ENCODE measurements around the gene GFPT2. TPM values are rescaled to one million over a fixed set of nuclear protein-coding genes. Genes with fewer than 3 reads are reported as not detected.

GFPT2 gene
- total and polyA plus RNA-seq, 9 of the 15 experiments (the other 6 are each of a cell fraction or from before 2014, with no cell fraction given), result 0.07 to 0.14 (median 0.08) TPM; not detected in 6

DNA sequence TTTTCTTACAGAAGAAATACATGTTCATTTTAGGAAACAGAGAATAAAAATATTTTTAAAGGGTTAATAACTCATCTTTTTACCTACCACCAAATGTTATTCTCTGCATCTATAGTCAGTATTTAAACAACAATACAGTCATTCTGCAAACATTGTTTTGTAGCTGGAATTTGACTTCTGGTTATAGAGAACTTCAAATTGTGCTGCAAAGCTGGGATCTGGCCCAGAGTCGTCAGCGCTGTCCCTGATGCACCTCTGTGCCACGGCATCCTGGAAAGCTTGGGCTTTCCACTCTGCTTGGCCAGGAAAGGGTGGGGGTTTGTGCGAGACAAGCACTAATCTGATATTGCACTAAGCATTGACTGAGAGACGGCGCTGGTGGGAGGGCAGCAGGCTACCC lies 5.0 kb upstream of the GFPT2 start:
- H3K27ac ChIP-seq (ENCODE audit: extremely low read depth, low read depth, low read length), result no peak overlapping the region
- no TSS peak for BruUV-seq (replicated peaks)
- H3K9ac ChIP-seq (ENCODE audit: insufficient read depth in 1 of 2, low read depth in 2 of 2, low read length in 2 of 2), result no peak overlapping the region
- no peak overlapping the region for H3K4me3 ChIP-seq
- WGBS (ENCODE audit: insufficient coverage, low coverage, missing lambda C conversion rate), result 2% methylated on average over 6 of the region's 6 CpGs
- H3K27me3 ChIP-seq (ENCODE audit: control insufficient read depth in 2 of 2, insufficient read depth in 2 of 2, low read length in 2 of 2), result peaks cover 15 to 74% of the 10 kb centered on the region in 2 experiments
- H3K9me3 ChIP-seq (replicated peaks; ENCODE audit: control insufficient read depth, insufficient read depth, low read depth, low read length), result no peaks in the 10 kb centered on the region; the same call in 1 of the 2 replicates
- DNase-seq (ENCODE audit: extremely low read depth in 1 of 4, low spot score in 3 of 4) (no peak), ATAC-seq (no peak), FAIRE-seq (no peak)
- peaks cover 4% of the 10 kb centered on the region for H4K20me1 ChIP-seq (replicated peaks; ENCODE audit: control insufficient read depth, insufficient read depth, low read length)
- no peaks in the 10 kb centered on the region for H3K36me3 ChIP-seq (ENCODE audit: control insufficient read depth, insufficient read depth, low read length)
- H3K4me2 ChIP-seq (ENCODE audit: insufficient read depth, low read length), result no peak overlapping the region
- peaks cover 0 to 9% of the 10 kb centered on the region in 2 experiments; a peak in 2 of 5 replicates for H3K4me1 ChIP-seq (replicated peaks in 1 of 2; ENCODE audit: control insufficient read depth in 2 of 2, insufficient read depth in 2 of 2, low read length in 2 of 2)
- H3K9me1 ChIP-seq (ENCODE audit: control insufficient read depth, insufficient read depth, low read length), result no peaks in the 10 kb centered on the region
- CTCF ChIA-PET (ENCODE audit: low intra/inter-chr PET ratio), result no interaction called here
- no peaks in the 10 kb centered on the region for H3K79me2 ChIP-seq (ENCODE audit: control insufficient read depth, insufficient read depth, low read length)
- in situ Hi-C loops (cut with MboI) (no loop called here), intact Hi-C loops (cut with micrococcal nuclease) (no loop called here)
- no peak overlapping the region for H2AFZ ChIP-seq (ENCODE audit: low read depth, low read length)
- POLR2A ChIA-PET, result interaction anchor here (0.5 kb wide), 1 partner anchor 693 kb away, joined by 3 read pairs; no protein-coding TSS in a partner anchor
- no peak for TF ChIP-seq NFYB (IDR thresholded peaks at IDR 0.05; ENCODE audit: extremely low read depth, insufficient read length)
- no peak for TF ChIP-seq ZNF79 (CRISPR knock-in tag; IDR thresholded peaks at IDR 0.05; ENCODE audit: low read depth)
- no peak for TF ChIP-seq XRCC4 (IDR thresholded peaks at IDR 0.05; ENCODE audit: extremely low read depth, insufficient read depth, insufficient read length)
- no peak for TF ChIP-seq NCOA1 (IDR thresholded peaks at IDR 0.05; ENCODE audit: low read depth)
- no peak for TF ChIP-seq KDM2B (CRISPR knock-in tag; IDR thresholded peaks at IDR 0.05)
- TF ChIP-seq KAT2B (IDR thresholded peaks at IDR 0.05; ENCODE audit: low read depth, low read length), result no peak
- TF ChIP-seq CCAR2 (IDR thresholded peaks at IDR 0.05; ENCODE audit: low read depth, low read length), result no peak
- no peak for TF ChIP-seq KAT8 (IDR thresholded peaks at IDR 0.05; ENCODE audit: low read depth)
- no peak for TF ChIP-seq RBM22 (IDR thresholded peaks at IDR 0.05; ENCODE audit: low read depth, low read length, poor library complexity, severe bottlenecking)
- TF ChIP-seq, protein P1, sequence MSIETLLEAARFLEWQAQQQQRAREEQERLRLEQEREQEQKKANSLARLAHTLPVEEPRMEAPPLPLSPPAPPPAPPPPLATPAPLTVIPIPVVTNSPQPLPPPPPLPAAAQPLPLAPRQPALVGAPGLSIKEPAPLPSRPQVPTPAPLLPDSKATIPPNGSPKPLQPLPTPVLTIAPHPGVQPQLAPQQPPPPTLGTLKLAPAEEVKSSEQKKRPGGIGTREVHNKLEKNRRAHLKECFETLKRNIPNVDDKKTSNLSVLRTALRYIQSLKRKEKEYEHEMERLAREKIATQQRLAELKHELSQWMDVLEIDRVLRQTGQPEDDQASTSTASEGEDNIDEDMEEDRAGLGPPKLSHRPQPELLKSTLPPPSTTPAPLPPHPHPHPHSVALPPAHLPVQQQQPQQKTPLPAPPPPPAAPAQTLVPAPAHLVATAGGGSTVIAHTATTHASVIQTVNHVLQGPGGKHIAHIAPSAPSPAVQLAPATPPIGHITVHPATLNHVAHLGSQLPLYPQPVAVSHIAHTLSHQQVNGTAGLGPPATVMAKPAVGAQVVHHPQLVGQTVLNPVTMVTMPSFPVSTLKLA (conservative IDR thresholded peaks at IDR 0.05), result no peak
- TF ChIP-seq, protein P2, sequence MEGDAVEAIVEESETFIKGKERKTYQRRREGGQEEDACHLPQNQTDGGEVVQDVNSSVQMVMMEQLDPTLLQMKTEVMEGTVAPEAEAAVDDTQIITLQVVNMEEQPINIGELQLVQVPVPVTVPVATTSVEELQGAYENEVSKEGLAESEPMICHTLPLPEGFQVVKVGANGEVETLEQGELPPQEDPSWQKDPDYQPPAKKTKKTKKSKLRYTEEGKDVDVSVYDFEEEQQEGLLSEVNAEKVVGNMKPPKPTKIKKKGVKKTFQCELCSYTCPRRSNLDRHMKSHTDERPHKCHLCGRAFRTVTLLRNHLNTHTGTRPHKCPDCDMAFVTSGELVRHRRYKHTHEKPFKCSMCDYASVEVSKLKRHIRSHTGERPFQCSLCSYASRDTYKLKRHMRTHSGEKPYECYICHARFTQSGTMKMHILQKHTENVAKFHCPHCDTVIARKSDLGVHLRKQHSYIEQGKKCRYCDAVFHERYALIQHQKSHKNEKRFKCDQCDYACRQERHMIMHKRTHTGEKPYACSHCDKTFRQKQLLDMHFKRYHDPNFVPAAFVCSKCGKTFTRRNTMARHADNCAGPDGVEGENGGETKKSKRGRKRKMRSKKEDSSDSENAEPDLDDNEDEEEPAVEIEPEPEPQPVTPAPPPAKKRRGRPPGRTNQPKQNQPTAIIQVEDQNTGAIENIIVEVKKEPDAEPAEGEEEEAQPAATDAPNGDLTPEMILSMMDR (IDR thresholded peaks at IDR 0.05 in 2 of 3, conservative IDR thresholded peaks at IDR 0.05 in 1 of 3; ENCODE audit: insufficient read depth in 2 of 3, low read depth in 1 of 3, low read length in 3 of 3), result no peak
- no peak for TF ChIP-seq RUNX1 (IDR thresholded peaks at IDR 0.05; ENCODE audit: low read depth)
- TF ChIP-seq, protein P3, sequence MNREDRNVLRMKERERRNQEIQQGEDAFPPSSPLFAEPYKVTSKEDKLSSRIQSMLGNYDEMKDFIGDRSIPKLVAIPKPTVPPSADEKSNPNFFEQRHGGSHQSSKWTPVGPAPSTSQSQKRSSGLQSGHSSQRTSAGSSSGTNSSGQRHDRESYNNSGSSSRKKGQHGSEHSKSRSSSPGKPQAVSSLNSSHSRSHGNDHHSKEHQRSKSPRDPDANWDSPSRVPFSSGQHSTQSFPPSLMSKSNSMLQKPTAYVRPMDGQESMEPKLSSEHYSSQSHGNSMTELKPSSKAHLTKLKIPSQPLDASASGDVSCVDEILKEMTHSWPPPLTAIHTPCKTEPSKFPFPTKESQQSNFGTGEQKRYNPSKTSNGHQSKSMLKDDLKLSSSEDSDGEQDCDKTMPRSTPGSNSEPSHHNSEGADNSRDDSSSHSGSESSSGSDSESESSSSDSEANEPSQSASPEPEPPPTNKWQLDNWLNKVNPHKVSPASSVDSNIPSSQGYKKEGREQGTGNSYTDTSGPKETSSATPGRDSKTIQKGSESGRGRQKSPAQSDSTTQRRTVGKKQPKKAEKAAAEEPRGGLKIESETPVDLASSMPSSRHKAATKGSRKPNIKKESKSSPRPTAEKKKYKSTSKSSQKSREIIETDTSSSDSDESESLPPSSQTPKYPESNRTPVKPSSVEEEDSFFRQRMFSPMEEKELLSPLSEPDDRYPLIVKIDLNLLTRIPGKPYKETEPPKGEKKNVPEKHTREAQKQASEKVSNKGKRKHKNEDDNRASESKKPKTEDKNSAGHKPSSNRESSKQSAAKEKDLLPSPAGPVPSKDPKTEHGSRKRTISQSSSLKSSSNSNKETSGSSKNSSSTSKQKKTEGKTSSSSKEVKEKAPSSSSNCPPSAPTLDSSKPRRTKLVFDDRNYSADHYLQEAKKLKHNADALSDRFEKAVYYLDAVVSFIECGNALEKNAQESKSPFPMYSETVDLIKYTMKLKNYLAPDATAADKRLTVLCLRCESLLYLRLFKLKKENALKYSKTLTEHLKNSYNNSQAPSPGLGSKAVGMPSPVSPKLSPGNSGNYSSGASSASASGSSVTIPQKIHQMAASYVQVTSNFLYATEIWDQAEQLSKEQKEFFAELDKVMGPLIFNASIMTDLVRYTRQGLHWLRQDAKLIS (CRISPR knock-in tag; IDR thresholded peaks at IDR 0.05), result no peak

Measured in K562 (cell line).